HG03159 (cell line): Measurements from ENCODE around the gene STX3.
"Not testable (repeated sequence)": the region's sequence is repeated elsewhere in the genome, so short reads cannot be mapped to it uniquely, and the experiment has no call there.

Experiments used
- ATAC-seq: cut with Tn5 transposase; IDR thresholded peaks from one replicate; pipeline ENCODE4 v1.9.1; 2021; ENCODE audit warnings: mild to moderate bottlenecking, moderate library complexity; ENCODE audit not compliant: unreplicated experiment

Gene STX3

GRCh38 chr11:59756845-59757244 is 1.7 kb downstream of the STX3 start:
- ATAC-seq: no peak

GRCh38 chr11:59758401-59759037 is 3.3 kb downstream of the STX3 start:
- ATAC-seq: no peak

GRCh38 chr11:59759900-59760299 is 4.7 kb downstream of the STX3 start:
- ATAC-seq: no peak

GRCh38 chr11:59760771-59761170 is 5.6 kb downstream of the STX3 start:
- no peak for ATAC-seq

- no peak for ATAC-seq
Observed at GRCh38 chr11:59761993-59762392, 6.8 kb downstream of the STX3 start.

- no peak for ATAC-seq
Observed at GRCh38 chr11:59765068-59765735, 10.0 kb downstream of the STX3 start.

GRCh38 chr11:59766542-59767224 is 11.5 kb downstream of the STX3 start:
- ATAC-seq: no peak

- ATAC-seq: no peak
Observed at GRCh38 chr11:59767225-59767611, 12.0 kb downstream of the STX3 start.

- ATAC-seq: no peak
Observed at GRCh38 chr11:59769111-59769510, 13.9 kb downstream of the STX3 start.

GRCh38 chr11:59769828-59770227 is 14.7 kb downstream of the STX3 start:
- no peak for ATAC-seq

GRCh38 chr11:59770319-59770718 is 15.1 kb downstream of the STX3 start:
- ATAC-seq: no peak

- no peak for ATAC-seq
Observed at GRCh38 chr11:59770869-59771268, 15.7 kb downstream of the STX3 start.

- ATAC-seq: no peak
Observed at GRCh38 chr11:59771605-59772004, 16.4 kb downstream of the STX3 start.

GRCh38 chr11:59773083-59773440 is 17.9 kb downstream of the STX3 start:
- ATAC-seq: no peak

- no peak for ATAC-seq
Observed at GRCh38 chr11:59776210-59777066, 21.3 kb downstream of the STX3 start.

GRCh38 chr11:59777104-59777503 is 21.9 kb downstream of the STX3 start:
- ATAC-seq: no peak

GRCh38 chr11:59778122-59778521 is 22.9 kb downstream of the STX3 start:
- ATAC-seq: no peak

GRCh38 chr11:59779487-59779886 is 24.3 kb downstream of the STX3 start:
- no peak for ATAC-seq

- ATAC-seq: no peak
Observed at GRCh38 chr11:59782080-59782479, 26.9 kb downstream of the STX3 start.

GRCh38 chr11:59783632-59784090 is 28.5 kb downstream of the STX3 start:
- ATAC-seq: no peak

- ATAC-seq: not testable (repeated sequence)
Observed at GRCh38 chr11:59784441-59784840, 29.3 kb downstream of the STX3 start.
